ENCODE results near the gene AP1S3. TPM values are rescaled to one million over a fixed set of nuclear protein-coding genes. Genes with fewer than 3 reads are reported as not detected.

The AP1S3 gene
- total RNA-seq, 1 experiment from 2014 or later = 185 TPM

DNA sequence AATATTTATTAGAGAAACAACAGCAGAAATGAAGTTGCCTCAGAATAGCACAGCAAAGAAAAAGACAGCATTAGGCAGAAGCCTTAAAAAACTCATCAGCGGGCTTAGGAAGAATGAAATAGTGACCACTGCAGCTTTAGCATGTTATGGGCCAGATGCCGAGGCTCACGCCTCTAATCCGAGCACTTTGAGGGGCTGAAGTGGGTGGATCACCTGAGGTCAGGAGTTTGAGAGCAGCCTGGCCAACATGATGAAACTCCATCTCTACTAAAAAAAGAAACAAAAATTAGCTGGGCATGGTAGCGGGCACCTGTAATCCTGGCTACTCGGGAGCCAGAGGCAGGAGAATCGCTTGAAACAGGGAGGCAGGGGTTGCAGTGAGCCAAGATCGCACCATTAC, 32.4 kb downstream of the AP1S3 start:
- H3K27ac ChIP-seq (ENCODE audit: low read depth, low read length) = peak overlapping the region; percentile 36
- BruUV-seq (replicated peaks) = no TSS peak
- no peak overlapping the region for H3K9ac ChIP-seq (ENCODE audit: low read length)
- RAD21 ChIA-PET (ENCODE audit: low non-redundant PET in 1 of 2, low total read pairs in 2 of 2, uncharacterized antibody in 2 of 2, unreplicated experiment in 2 of 2) = no interaction called here
- no peaks in the 10 kb centered on the region for H3K9me3 ChIP-seq (ENCODE audit: control insufficient read depth in 1 of 2, insufficient read depth in 1 of 2, low read depth in 1 of 2, low read length in 2 of 2)
- TF ChIP-seq SP1 (IDR thresholded peaks at IDR 0.05; ENCODE audit: low read depth) = no peak
- TF ChIP-seq MAX (IDR thresholded peaks at IDR 0.05) = no peak
- no peak for TF ChIP-seq TCF7L2 (IDR thresholded peaks at IDR 0.05; ENCODE audit: borderline replicate concordance, extremely low read depth, insufficient read depth, insufficient read length)
- no peak for TF ChIP-seq RAD21 (IDR thresholded peaks at IDR 0.05; ENCODE audit: low read depth)
- no peak for TF ChIP-seq ELF1 (IDR thresholded peaks at IDR 0.05; ENCODE audit: borderline replicate concordance, low read depth)
- no peak for TF ChIP-seq ZBTB33 (IDR thresholded peaks at IDR 0.05; ENCODE audit: extremely low read depth, insufficient replicate concordance, low read length)
- TF ChIP-seq, protein P1, sequence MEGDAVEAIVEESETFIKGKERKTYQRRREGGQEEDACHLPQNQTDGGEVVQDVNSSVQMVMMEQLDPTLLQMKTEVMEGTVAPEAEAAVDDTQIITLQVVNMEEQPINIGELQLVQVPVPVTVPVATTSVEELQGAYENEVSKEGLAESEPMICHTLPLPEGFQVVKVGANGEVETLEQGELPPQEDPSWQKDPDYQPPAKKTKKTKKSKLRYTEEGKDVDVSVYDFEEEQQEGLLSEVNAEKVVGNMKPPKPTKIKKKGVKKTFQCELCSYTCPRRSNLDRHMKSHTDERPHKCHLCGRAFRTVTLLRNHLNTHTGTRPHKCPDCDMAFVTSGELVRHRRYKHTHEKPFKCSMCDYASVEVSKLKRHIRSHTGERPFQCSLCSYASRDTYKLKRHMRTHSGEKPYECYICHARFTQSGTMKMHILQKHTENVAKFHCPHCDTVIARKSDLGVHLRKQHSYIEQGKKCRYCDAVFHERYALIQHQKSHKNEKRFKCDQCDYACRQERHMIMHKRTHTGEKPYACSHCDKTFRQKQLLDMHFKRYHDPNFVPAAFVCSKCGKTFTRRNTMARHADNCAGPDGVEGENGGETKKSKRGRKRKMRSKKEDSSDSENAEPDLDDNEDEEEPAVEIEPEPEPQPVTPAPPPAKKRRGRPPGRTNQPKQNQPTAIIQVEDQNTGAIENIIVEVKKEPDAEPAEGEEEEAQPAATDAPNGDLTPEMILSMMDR (IDR thresholded peaks at IDR 0.05 in 2 of 3, conservative IDR thresholded peaks at IDR 0.05 in 1 of 3; ENCODE audit: borderline replicate concordance in 1 of 3, insufficient read depth in 1 of 3, low read depth in 2 of 3, low read length in 2 of 3) = no peak
- TF ChIP-seq ZFX (IDR thresholded peaks at IDR 0.05) = no peak
- no peak for TF ChIP-seq EGR1 (IDR thresholded peaks at IDR 0.05; ENCODE audit: low read depth)
- no peak for TF ChIP-seq POLR2AphosphoS5 (IDR thresholded peaks at IDR 0.05; ENCODE audit: low read depth, low read length)
- TF ChIP-seq EZH2 (IDR thresholded peaks at IDR 0.05) = no peak
- no peak for TF ChIP-seq ZNF274 (IDR thresholded peaks at IDR 0.05; ENCODE audit: low read depth, low read length)
- no peak for TF ChIP-seq REST (IDR thresholded peaks at IDR 0.05; ENCODE audit: low read depth)
- TF ChIP-seq, protein P2, sequence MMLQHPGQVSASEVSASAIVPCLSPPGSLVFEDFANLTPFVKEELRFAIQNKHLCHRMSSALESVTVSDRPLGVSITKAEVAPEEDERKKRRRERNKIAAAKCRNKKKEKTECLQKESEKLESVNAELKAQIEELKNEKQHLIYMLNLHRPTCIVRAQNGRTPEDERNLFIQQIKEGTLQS (IDR thresholded peaks at IDR 0.05) = no peak
- no peak for TF ChIP-seq JUND (IDR thresholded peaks at IDR 0.05)
- TF ChIP-seq EZH2phosphoT487 (IDR thresholded peaks at IDR 0.05; ENCODE audit: borderline replicate concordance) = no peak
- no peaks in the 10 kb centered on the region for H3K9me2 ChIP-seq (ENCODE audit: insufficient read depth)
- no peak for ATAC-seq
- intact Hi-C loops (cut with micrococcal nuclease) = no loop called here
- H3K4me2 ChIP-seq (ENCODE audit: low read length) = no peak overlapping the region
- CTCF ChIA-PET = no interaction called here
- H4K20me1 ChIP-seq (ENCODE audit: insufficient read depth) = no peaks in the 10 kb centered on the region
- H3K4me1 ChIP-seq (ENCODE audit: control insufficient read depth in 1 of 2, insufficient read depth in 2 of 2, low read length in 2 of 2) = peaks cover 87 to 92% of the 10 kb centered on the region in 2 experiments
- H3K4me3 ChIP-seq (replicated peaks in 1 of 2; ENCODE audit: low read depth in 1 of 2, low read length in 2 of 2) = no peak overlapping the region
- H3K27me3 ChIP-seq (ENCODE audit: insufficient read depth, low read length) = no peaks in the 10 kb centered on the region
- POLR2A ChIA-PET = no interaction called here
- H3K79me2 ChIP-seq (ENCODE audit: insufficient read depth, low read length) = peaks cover 99% of the 10 kb centered on the region
- no peaks in the 10 kb centered on the region for H3K36me3 ChIP-seq (ENCODE audit: control insufficient read depth in 1 of 2, insufficient read depth in 2 of 2, low read length in 2 of 2)
- H2AFZ ChIP-seq (ENCODE audit: low read depth, low read length, poor library complexity, severe bottlenecking) = no peak overlapping the region
- no peak for DNase-seq (ENCODE audit: low read depth, low spot score)
